LNCAP (cell line): ENCODE results near the gene UBASH3B.

Experiments used
- TF ChIP-seq, protein P1 (sequence below): fragments of 450-650 bp; IDR thresholded peaks from 2 replicates; pipeline ENCODE4 v1.5.1; 2017; ENCODE audit warnings: mild to moderate bottlenecking

The UBASH3B gene

DNA sequence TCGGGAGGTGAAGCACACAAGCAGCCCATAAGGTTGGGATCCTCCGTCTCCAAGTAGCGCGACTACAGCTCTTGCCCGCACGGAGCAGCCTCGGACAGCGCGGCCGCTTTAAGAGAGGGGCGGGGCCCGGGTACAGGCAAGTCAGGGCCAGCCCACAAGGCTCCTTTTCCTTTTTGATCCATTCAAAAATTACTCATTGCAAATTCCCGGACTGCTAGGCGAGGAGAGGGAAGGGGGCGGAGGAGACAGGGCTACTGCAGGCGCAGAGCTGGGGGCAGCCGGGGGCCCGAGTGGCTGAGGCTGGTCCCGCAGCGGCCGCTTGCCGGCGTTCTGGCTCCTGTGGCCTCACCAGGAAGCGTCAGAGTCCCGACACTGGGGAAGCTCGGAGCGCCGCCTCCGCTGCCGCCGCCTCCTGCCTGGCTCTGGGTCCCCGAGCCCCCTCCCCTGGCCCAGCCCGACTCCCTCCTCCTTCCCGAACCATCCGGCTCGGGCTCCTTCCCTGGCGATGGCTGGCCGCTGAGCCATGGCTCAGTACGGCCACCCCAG, at the start of gene UBASH3B:
UBASH3B (plus strand) TSS at position 196 of the 546 bp plus-strand sequence; CDS start at position 524, 328 bp downstream.
- TF ChIP-seq, protein P1, sequence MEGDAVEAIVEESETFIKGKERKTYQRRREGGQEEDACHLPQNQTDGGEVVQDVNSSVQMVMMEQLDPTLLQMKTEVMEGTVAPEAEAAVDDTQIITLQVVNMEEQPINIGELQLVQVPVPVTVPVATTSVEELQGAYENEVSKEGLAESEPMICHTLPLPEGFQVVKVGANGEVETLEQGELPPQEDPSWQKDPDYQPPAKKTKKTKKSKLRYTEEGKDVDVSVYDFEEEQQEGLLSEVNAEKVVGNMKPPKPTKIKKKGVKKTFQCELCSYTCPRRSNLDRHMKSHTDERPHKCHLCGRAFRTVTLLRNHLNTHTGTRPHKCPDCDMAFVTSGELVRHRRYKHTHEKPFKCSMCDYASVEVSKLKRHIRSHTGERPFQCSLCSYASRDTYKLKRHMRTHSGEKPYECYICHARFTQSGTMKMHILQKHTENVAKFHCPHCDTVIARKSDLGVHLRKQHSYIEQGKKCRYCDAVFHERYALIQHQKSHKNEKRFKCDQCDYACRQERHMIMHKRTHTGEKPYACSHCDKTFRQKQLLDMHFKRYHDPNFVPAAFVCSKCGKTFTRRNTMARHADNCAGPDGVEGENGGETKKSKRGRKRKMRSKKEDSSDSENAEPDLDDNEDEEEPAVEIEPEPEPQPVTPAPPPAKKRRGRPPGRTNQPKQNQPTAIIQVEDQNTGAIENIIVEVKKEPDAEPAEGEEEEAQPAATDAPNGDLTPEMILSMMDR, result 0 out of 2 replicates have a peak, but pooled peaks have one; percentile 12

GRCh38 chr11:122612123-122612824, 43.2 kb upstream of the UBASH3B start:
- TF ChIP-seq, protein P1, result no peak

DNA sequence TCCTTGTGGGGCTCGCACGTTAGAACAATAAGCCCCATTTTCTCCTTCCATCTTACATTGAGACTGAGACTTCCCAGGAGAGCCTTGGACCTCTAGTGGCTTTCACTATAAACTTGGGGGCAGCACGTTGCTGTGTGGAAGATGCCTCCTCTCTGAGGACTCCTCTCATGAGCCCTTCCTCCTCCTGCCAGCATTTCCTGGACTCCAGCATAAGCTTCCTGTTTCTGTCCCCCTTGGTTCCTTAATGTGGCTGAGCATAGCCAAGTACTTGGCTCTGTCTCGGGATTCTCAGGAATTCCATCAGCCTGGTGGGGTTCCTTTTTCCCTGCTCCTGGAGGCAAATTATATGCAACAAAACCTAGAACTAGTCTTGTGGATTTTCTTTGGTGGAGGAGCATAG, 38.8 kb upstream of the UBASH3B start:
- TF ChIP-seq, protein P1, result no peak

GRCh38 chr11:122617297-122617696, 38.2 kb upstream of the UBASH3B start:
- TF ChIP-seq, protein P1, result no peak

DNA sequence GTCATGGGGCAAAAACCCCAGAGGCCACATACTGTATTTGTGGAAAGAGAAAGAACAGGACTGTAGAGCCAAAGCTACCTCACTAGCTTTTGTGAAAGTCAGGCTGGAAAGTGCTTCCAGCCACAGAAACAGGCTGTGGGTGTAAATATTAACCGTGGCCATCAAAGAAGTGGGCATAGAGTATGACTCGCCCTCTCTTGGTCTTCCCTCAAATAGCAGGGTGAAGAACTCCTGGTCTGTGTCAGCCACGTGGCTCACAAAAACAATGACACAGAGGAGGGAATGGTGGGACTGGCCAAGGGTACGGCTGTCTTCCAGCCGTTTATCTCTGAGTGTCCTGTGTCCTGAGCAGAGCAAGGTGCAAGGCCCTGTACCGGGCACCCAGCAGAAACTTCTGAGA, 37.6 kb upstream of the UBASH3B start:
- TF ChIP-seq, protein P1, result no peak

- TF ChIP-seq, protein P1, result no peak
Observed at GRCh38 chr11:122618927-122619326, 36.6 kb upstream of the UBASH3B start.

DNA sequence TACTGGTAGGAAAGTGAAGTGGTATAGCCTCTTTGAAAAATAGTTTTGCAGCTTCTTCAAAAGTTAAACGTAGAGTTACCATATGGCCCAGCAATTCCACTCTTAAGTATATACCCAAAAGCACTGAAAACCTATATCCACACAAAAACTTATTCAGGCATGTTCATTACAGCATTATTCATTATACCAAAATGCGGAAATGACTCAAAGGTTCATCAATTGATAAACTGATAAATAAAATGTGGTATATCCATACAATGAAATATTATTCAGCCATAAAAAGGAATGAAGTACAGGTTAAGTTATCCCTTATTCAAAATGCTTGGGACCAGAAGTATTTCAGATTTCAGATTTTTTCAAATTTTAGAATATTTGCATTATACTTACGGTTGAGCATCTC, 35.8 kb upstream of the UBASH3B start:
- TF ChIP-seq, protein P1, result no peak
